Activated CD4-positive, alpha-beta memory T cell treated with anti-CD3 and anti-CD28 coated beads for 36 hours (primary cell): ENCODE measurements around the gene PODXL2. TPM values are rescaled to one million over a fixed set of nuclear protein-coding genes. Genes with fewer than 3 reads are reported as not detected.
"Not testable (repeated sequence)": the region's sequence is repeated elsewhere in the genome, so short reads cannot be mapped to it uniquely, and the experiment has no call there.

ENCODE experiments used
- CTCF ChIA-PET: fragments of 350-600 bp; sonication (Branson Sonifier 250); formaldehyde crosslinking; loops from one replicate; lab custom pipeline; 2021; ENCODE audit warnings: antibody characterized with exemption, inconsistent platforms; lab: Charles Lee
- POLR2A ChIA-PET: fragments of 350-600 bp; sonication (Branson Sonifier 250); formaldehyde crosslinking; loops from one replicate; lab custom pipeline; 2021; ENCODE audit warnings: antibody characterized with exemption; lab: Charles Lee
- DNase-seq: peaks from one replicate; pipeline ENCODE4 v3.0.0-alpha.2; 2020
- H3K27ac Mint-ChIP-seq: one replicate; pipeline ENCODE4 v1.8.0; 2021; ENCODE audit warnings: mixed read lengths
- H3K27me3 Mint-ChIP-seq: one replicate; pipeline ENCODE4 v1.8.0; 2021; ENCODE audit warnings: mixed read lengths
- H3K36me3 Mint-ChIP-seq: one replicate; pipeline ENCODE4 v1.8.0; 2021; ENCODE audit warnings: mixed read lengths
- H3K4me1 Mint-ChIP-seq: one replicate; pipeline ENCODE4 v1.8.0; 2021; ENCODE audit warnings: low read depth, mixed read lengths
- H3K4me3 Mint-ChIP-seq: one replicate; pipeline ENCODE4 v1.8.0; 2021; ENCODE audit warnings: mild to moderate bottlenecking, mixed read lengths
- H3K9me3 Mint-ChIP-seq: one replicate; pipeline ENCODE4 v1.8.0; 2021; ENCODE audit warnings: mixed read lengths
- intact Hi-C: fragments of 100-400 bp; cut with micrococcal nuclease; formaldehyde crosslinking; loops from one replicate; pipeline ENCODE4 v1.15.1; 2023
- total RNA-seq, 2 experiments: library from RNA; stranded (reverse); gene quantifications; one replicate each; pipeline ENCODE4 v1.2.3, GENCODE V29; 2021

PODXL2 gene
- total RNA-seq, 2 experiments from 2014 or later: 1.2 to 1.3 TPM

- Mint-ChIP-seq H3K4me1 (no peaks in the 10 kb centered on the region), H3K36me3 (no peaks in the 10 kb centered on the region), H3K27me3 (no peaks in the 10 kb centered on the region), H3K27ac (no peak overlapping the region), H3K9me3 (no peaks in the 10 kb centered on the region), H3K4me3 (no peak overlapping the region)
- intact Hi-C loops: loop anchor here (5.0 kb wide), 1 partner anchor 320 kb away; no protein-coding TSS in a partner anchor
- peak; percentile 35 for DNase-seq
- ChIA-PET CTCF (interaction anchor here (0.6 to 2.3 kb wide), 6 partner anchors 13 to 96 kb away, joined by 3 to 11 read pairs (median 3); no protein-coding TSS in a partner anchor), POLR2A (no interaction called here)
These were observed 23.4 kb downstream of the PODXL2 start for GRCh38 chr3:127652246-127652995.

- intact Hi-C loops: loop anchor here (5.0 kb wide), 1 partner anchor 318 kb away; no protein-coding TSS in a partner anchor
- no peak overlapping the region for H3K27ac Mint-ChIP-seq
- no peak overlapping the region for H3K4me3 Mint-ChIP-seq
- no peaks in the 10 kb centered on the region for H3K4me1 Mint-ChIP-seq
- DNase-seq: no peak
- POLR2A ChIA-PET: no interaction called here
- CTCF ChIA-PET: no interaction called here
- no peaks in the 10 kb centered on the region for H3K9me3 Mint-ChIP-seq
- H3K27me3 Mint-ChIP-seq: no peaks in the 10 kb centered on the region
- H3K36me3 Mint-ChIP-seq: no peaks in the 10 kb centered on the region
These were observed 25.4 kb downstream of the PODXL2 start for GRCh38 chr3:127654374-127654773.

- H3K9me3 Mint-ChIP-seq, H3K27ac Mint-ChIP-seq, H3K4me3 Mint-ChIP-seq, CTCF ChIA-PET, DNase-seq, POLR2A ChIA-PET, H3K4me1 Mint-ChIP-seq, H3K27me3 Mint-ChIP-seq, H3K36me3 Mint-ChIP-seq: not testable (repeated sequence)
- intact Hi-C loops: loop anchor here (5.0 kb wide), 1 partner anchor 317 kb away; no protein-coding TSS in a partner anchor
These were observed 26.0 kb downstream of the PODXL2 start for GRCh38 chr3:127654993-127655392.

GRCh38 chr3:127655641-127656040 lies 26.7 kb downstream of the PODXL2 start:
- H3K27me3 Mint-ChIP-seq: no peaks in the 10 kb centered on the region
- no peaks in the 10 kb centered on the region for H3K36me3 Mint-ChIP-seq
- no peaks in the 10 kb centered on the region for H3K9me3 Mint-ChIP-seq
- no peak overlapping the region for H3K4me3 Mint-ChIP-seq
- no peak for DNase-seq
- H3K27ac Mint-ChIP-seq: no peak overlapping the region
- intact Hi-C loops: no loop called here
- ChIA-PET CTCF (no interaction called here), POLR2A (no interaction called here)
- H3K4me1 Mint-ChIP-seq: no peaks in the 10 kb centered on the region

GRCh38 chr3:127656906-127657305 lies 27.9 kb downstream of the PODXL2 start:
- no peaks in the 10 kb centered on the region for H3K4me1 Mint-ChIP-seq
- POLR2A ChIA-PET: no interaction called here
- intact Hi-C loops: no loop called here
- H3K27ac Mint-ChIP-seq: no peak overlapping the region
- CTCF ChIA-PET: no interaction called here
- no peaks in the 10 kb centered on the region for H3K36me3 Mint-ChIP-seq
- H3K4me3 Mint-ChIP-seq: no peak overlapping the region
- H3K9me3 Mint-ChIP-seq: no peaks in the 10 kb centered on the region
- no peak for DNase-seq
- no peaks in the 10 kb centered on the region for H3K27me3 Mint-ChIP-seq

GRCh38 chr3:127658234-127658633 lies 29.2 kb downstream of the PODXL2 start:
- no peak for DNase-seq
- intact Hi-C loops: no loop called here
- H3K36me3 Mint-ChIP-seq: no peaks in the 10 kb centered on the region
- no peaks in the 10 kb centered on the region for H3K9me3 Mint-ChIP-seq
- ChIA-PET POLR2A (no interaction called here), CTCF (no interaction called here)
- no peak overlapping the region for H3K27ac Mint-ChIP-seq
- no peaks in the 10 kb centered on the region for H3K4me1 Mint-ChIP-seq
- no peak overlapping the region for H3K4me3 Mint-ChIP-seq
- H3K27me3 Mint-ChIP-seq: no peaks in the 10 kb centered on the region

GRCh38 chr3:127660621-127661251 lies 31.8 kb downstream of the PODXL2 start:
- no peaks in the 10 kb centered on the region for H3K9me3 Mint-ChIP-seq
- no peak overlapping the region for H3K27ac Mint-ChIP-seq
- intact Hi-C loops: no loop called here
- ChIA-PET POLR2A (interaction anchor here (0.8 kb wide), 1 partner anchor 12 kb away, joined by 3 read pairs; no protein-coding TSS in a partner anchor), CTCF (interaction anchor here (0.7 to 1.0 kb wide), 2 partner anchors 85 to 114 kb away, joined by 3 read pairs; no protein-coding TSS in a partner anchor)
- no peaks in the 10 kb centered on the region for H3K4me1 Mint-ChIP-seq
- H3K27me3 Mint-ChIP-seq: no peaks in the 10 kb centered on the region
- H3K36me3 Mint-ChIP-seq: no peaks in the 10 kb centered on the region
- no peak for DNase-seq
- no peak overlapping the region for H3K4me3 Mint-ChIP-seq

- no peak overlapping the region for H3K4me3 Mint-ChIP-seq
- H3K27ac Mint-ChIP-seq: no peak overlapping the region
- no peaks in the 10 kb centered on the region for H3K27me3 Mint-ChIP-seq
- POLR2A ChIA-PET: no interaction called here
- CTCF ChIA-PET: no interaction called here
- no peaks in the 10 kb centered on the region for H3K4me1 Mint-ChIP-seq
- DNase-seq: no peak
- intact Hi-C loops: no loop called here
- H3K36me3 Mint-ChIP-seq: no peaks in the 10 kb centered on the region
- no peaks in the 10 kb centered on the region for H3K9me3 Mint-ChIP-seq
These were observed 32.6 kb downstream of the PODXL2 start for GRCh38 chr3:127661600-127661999.

- DNase-seq: no peak
- no peak overlapping the region for H3K4me3 Mint-ChIP-seq
- H3K27me3 Mint-ChIP-seq: no peaks in the 10 kb centered on the region
- ChIA-PET CTCF (no interaction called here), POLR2A (no interaction called here)
- H3K4me1 Mint-ChIP-seq: no peaks in the 10 kb centered on the region
- no peaks in the 10 kb centered on the region for H3K36me3 Mint-ChIP-seq
- intact Hi-C loops: no loop called here
- H3K27ac Mint-ChIP-seq: no peak overlapping the region
- no peaks in the 10 kb centered on the region for H3K9me3 Mint-ChIP-seq
These were observed 33.0 kb downstream of the PODXL2 start for GRCh38 chr3:127662001-127662469.

- Mint-ChIP-seq H3K27ac (no peak overlapping the region), H3K4me3 (no peak overlapping the region), H3K27me3 (no peaks in the 10 kb centered on the region), H3K36me3 (no peaks in the 10 kb centered on the region), H3K4me1 (no peaks in the 10 kb centered on the region), H3K9me3 (no peaks in the 10 kb centered on the region)
- intact Hi-C loops: no loop called here
- ChIA-PET CTCF (no interaction called here), POLR2A (no interaction called here)
- no peak for DNase-seq
These were observed 34.2 kb downstream of the PODXL2 start for GRCh38 chr3:127663151-127663550.

GRCh38 chr3:127665165-127665564 lies 36.2 kb downstream of the PODXL2 start:
- DNase-seq: no peak
- no peaks in the 10 kb centered on the region for H3K36me3 Mint-ChIP-seq
- no peak overlapping the region for H3K4me3 Mint-ChIP-seq
- CTCF ChIA-PET: interaction anchor here (1.0 kb wide), 1 partner anchor 13 kb away, joined by 3 read pairs; no protein-coding TSS in a partner anchor
- H3K27me3 Mint-ChIP-seq: no peaks in the 10 kb centered on the region
- intact Hi-C loops: no loop called here
- no peaks in the 10 kb centered on the region for H3K4me1 Mint-ChIP-seq
- POLR2A ChIA-PET: no interaction called here
- H3K27ac Mint-ChIP-seq: no peak overlapping the region
- H3K9me3 Mint-ChIP-seq: no peaks in the 10 kb centered on the region

GRCh38 chr3:127665586-127665985 lies 36.6 kb downstream of the PODXL2 start:
- ChIA-PET CTCF (interaction anchor here (1.0 kb wide), 1 partner anchor 13 kb away, joined by 3 read pairs; no protein-coding TSS in a partner anchor), POLR2A (no interaction called here)
- Mint-ChIP-seq H3K27ac (no peak overlapping the region), H3K9me3 (no peaks in the 10 kb centered on the region), H3K4me3 (no peak overlapping the region), H3K27me3 (no peaks in the 10 kb centered on the region), H3K36me3 (no peaks in the 10 kb centered on the region), H3K4me1 (no peaks in the 10 kb centered on the region)
- no peak for DNase-seq
- intact Hi-C loops: no loop called here
